ENCODE data around the gene ZDHHC12.

DNA sequence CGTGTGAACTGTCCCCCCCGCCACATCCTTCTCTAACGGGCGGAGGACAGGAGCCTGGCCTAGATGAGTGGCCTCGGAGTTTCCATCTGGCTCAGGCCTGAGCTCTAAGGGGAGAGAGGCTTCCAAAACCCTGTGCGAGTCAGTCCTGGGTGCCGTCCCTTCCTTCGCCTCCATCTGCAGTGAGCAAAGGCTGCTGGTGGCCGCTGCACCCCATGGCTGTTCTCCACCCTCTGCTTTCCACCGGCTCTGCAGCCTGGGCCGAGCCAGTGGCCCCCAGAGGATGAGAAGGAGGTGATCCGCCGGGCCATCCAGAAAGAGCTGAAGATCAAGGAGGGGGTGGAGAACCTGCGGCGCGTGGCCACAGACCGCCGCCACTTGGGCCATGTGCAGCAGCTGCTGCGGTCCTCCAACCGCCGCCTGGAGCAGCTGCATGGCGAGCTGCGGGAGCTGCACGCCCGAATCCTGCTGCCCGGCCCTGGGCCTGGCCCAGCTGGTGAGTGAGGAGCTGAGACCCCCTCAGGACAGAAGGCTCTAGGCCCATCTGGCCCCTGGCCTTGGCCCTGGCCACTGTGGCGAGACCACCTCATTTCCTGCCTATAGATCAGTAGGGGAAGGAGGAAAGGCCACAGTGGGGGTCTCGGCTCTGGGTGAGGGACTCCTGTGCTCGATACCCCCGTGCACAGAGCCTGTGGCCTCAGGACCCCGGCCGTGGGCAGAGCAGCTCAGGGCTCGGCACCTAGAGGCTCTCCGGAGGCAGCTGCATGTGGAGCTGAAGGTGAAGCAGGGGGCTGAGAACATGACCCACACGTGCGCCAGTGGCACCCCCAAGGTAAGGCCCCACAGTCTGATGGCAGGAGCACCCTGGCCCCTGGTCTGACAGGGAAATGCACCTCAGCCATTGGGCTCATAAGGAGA is 18.6 kb downstream of the ZDHHC12 start:
- TF ChIP-seq EZH2phosphoT487 (IDR thresholded peaks at IDR 0.05; ENCODE audit: insufficient read depth, low read depth) (no peak), EZH2 (IDR thresholded peaks at IDR 0.05; ENCODE audit: insufficient read depth, poor library complexity, severe bottlenecking) (no peak)

Data from GM23248 (cell line).